GM21619 (cell line): ENCODE data around the gene XYLT1.

Experiments used
- ATAC-seq: cut with Tn5 transposase; IDR thresholded peaks from one replicate; pipeline ENCODE4 v1.9.1; 2021; ENCODE audit not compliant: unreplicated experiment

Gene XYLT1

GRCh38 chr16:17359788-17360390 is 110.9 kb downstream of the XYLT1 start:
- ATAC-seq: no peak

DNA sequence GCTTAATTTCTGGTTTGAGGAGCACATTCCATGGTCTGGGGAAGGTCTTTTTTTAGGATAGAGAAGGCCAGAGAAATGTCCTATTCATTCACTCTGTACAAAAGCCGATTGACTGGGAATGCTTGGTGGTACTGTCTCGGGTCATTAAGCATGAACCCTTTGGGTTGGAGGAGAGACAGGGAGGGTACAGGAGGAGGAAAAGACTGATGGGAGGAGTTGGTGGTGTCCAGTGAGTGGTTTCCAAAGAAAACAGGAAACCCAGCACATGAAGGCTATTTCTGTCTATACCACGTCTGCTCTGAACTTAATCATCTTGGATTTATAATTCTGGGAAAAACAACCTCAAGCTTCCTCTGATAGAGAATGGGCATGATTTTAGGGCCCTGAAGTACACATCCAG is 111.9 kb downstream of the XYLT1 start:
- no peak for ATAC-seq

GRCh38 chr16:17358355-17358754 is 112.4 kb downstream of the XYLT1 start:
- ATAC-seq: no peak

GRCh38 chr16:17357307-17358062 is 113.3 kb downstream of the XYLT1 start:
- no peak for ATAC-seq

- no peak for ATAC-seq
Observed at GRCh38 chr16:17356243-17356933, 114.4 kb downstream of the XYLT1 start.

DNA sequence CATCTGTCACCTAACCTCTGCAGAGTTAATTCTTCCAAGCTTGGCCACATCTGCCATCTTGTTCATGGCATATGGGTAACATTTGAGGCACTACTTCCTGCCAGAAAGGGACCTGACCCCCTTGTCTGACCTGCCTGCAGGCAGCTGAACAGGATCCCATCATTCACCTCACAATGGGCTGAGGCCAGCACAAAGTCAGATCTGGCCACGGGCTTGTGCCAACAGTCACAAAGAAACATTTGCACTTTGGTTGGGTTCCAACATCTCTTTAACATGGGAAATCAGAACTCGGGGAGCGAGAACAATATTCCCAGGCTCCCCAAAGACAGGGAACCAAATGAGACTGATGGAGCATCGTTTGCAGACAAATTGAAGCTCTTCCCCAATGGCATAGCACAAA is 116.1 kb downstream of the XYLT1 start:
- ATAC-seq: no peak

DNA sequence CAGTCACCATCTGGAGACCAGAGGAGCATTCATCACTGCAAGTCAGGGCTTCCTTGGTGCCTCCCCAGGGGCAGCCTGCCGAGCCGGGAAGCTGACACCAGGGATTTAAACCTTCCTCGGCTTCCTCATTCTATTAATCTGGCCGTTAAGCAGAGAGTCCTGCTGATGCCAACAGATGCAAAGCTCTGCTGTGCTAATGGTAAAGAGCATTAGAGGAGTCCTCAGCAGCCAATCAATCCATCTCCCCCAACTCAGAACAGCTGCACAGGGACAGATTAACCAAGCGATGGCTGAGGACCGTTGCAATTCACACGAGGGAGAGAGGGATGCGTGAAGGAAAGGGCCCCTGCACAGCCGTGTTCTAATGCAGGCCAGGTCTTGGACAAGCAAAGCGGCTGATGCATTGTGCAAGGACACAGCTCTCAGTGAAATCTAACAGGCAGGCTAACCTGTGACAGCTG is 116.6 kb downstream of the XYLT1 start:
- no peak for ATAC-seq

- no peak for ATAC-seq
Observed at GRCh38 chr16:17353561-17353960, 117.2 kb downstream of the XYLT1 start.

DNA sequence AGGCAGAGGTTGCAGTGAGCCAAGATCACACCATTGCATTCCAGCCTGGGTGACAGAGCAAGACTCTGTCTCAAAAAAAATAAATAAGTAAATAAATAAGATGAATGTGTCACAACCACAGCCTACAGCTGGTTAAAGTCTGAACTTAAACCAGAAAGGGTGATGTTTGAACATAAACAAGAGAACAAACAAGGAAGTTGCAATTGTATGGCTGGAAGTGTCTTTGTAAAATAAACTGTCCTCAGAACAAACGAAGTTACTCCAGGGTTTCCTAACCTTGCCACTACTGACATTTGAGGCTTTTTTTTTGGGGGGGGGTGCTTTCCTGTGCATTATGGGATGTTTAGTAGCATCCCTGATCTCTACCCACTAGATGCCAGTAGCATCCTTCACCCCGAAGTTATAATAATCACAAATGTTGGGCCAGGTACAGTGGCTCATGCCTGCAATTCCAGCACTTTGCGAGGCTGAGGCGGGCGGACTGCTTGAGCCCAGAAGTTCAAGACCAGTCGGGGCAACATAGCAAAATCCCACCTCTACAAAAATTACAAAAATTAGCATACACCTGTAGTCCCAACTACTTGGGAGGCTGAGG is 119.2 kb downstream of the XYLT1 start:
- no peak for ATAC-seq

DNA sequence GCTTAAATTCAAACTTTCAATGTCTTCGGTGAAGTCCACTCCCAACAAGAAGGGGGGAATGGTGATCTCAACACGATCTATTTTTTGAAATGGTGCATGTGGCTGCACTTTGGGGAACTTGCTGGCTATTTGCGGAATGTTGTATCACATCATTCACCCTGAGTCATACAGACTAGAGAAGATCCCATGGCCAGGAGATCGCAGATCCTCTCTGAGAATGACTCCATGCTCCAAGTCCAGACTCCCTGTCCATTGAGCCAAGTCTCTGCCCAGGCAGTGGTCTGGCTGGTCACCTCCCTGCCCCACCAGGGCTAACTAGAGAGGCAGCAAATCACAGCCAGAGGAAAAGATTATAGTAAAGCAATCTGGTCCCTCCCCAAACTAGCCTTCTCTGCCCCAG is 120.6 kb downstream of the XYLT1 start:
- no peak for ATAC-seq

GRCh38 chr16:17348826-17349225 is 121.9 kb downstream of the XYLT1 start:
- no peak for ATAC-seq

DNA sequence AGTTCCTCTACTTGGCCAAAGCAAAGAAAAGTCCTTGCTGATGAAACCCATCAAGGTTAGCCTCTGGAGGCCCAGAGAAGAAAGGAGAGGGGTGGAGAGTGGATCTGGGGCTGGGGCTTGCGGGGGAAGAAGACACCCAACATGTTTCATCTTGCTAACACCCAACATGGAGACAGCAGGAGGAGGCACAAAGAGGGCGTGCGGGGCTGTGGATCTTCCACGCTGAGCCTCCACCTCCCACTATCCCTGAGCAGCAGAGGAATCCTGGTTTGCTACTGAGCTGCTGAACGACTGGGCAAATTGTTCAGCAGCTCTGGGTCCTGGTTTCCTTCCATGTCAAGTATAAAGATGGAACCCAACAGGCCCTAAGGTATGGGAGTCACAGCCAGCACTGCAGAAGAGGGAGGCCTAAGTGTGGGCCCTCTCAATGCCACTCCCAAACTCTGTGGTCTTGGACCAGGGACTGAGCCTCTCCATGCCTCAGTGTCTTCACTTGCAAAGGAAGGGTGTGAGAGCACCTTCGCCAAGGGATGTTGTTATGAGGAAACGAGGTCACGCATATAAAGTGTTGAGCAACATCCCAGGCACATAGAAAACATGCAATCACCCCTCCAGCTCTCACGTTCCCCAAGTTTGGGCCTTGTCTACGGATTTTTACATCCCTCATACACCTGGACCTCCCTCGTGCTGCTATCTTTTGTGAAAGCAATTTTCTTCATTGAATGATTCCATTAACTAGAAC is 122.5 kb downstream of the XYLT1 start:
- ATAC-seq: no peak

- ATAC-seq: no peak
Observed at GRCh38 chr16:17347624-17348023, 123.1 kb downstream of the XYLT1 start.

DNA sequence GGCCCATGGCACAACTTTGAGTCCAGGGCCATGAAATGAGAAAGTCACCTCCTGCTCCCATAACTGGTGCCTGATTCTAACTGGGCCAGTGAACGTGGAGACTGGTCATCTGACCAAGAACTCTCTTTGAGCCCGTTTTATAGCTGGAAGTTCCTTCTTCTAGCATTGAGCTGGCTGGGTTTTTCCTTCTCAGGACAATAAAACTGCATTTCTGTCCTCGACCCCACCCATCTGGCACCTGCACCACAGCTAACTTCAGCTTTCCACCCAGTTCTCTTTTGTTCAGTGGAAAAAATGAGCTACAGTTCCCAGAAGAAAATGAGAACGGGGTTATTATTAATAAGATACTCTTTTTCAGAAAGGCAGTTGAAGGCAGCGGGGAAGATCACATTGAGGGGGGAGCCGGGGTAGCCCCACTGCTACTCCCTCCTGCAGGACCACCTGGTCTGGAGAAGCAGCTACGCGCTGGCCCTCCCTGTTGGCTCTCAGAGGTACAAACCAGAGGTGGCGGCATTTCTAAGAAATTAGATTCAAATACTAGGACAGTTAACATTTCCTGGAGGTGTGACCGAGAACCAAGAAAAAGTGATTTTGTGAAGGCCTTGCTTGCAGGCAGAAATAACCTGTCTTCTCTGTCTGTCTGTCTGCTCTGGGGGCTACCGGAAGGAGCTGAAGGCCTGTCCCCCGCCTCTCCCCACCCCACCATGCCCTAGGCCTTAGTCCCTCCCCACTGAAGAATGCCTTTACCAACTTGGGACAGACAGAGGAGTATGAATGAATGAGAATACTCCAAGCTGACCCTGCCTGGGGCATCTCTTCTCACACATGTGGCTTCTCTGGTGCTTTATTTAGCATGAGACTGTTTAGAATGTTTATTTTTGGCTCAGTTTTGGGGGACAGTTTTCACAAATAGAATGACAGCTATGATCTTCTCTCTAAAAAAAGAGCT is 123.9 kb downstream of the XYLT1 start:
- ATAC-seq: no peak

DNA sequence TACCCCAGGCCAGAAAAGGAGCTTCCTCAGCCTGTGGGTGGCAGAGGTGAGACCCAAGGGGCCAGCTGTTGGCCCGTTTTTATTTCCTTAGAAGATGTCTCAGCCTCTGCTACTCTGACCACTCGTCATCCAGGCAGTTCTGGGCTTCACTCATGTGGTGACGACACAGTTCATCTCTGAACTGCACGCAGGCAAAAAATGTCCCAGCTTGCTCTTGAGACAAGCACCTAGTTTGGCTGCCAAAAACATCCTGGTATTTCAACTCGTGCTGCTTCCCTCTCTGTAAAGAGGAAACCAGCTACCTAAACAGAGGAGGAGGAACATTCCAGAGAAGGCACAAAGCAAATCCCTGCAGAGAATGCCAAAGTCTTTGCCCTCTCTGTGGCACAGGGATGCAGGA is 125.7 kb downstream of the XYLT1 start:
- ATAC-seq: no peak

DNA sequence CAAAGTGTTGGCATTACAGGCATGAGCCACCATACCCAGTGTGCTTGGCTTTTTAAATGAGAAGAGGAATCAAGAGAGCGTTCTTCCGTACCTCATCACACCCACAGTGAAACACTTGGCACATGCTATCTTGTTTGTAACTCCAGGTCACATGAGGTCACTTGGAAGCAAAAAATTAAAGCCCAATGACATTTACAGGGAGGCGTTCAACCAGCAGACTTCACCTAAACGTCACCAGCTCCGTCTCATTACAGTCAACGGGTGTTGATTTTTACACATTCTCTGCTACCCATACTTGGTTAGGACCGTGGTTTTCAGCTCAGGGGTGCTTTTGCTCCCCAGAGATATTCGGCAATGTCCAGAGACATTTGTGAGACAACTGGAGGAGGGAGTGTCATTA is 127.0 kb downstream of the XYLT1 start:
- no peak for ATAC-seq

- ATAC-seq: peak; percentile 45
Observed at GRCh38 chr16:17343028-17343427, 127.7 kb downstream of the XYLT1 start.

- ATAC-seq: no peak
Observed at GRCh38 chr16:17342031-17342430, 128.7 kb downstream of the XYLT1 start.

DNA sequence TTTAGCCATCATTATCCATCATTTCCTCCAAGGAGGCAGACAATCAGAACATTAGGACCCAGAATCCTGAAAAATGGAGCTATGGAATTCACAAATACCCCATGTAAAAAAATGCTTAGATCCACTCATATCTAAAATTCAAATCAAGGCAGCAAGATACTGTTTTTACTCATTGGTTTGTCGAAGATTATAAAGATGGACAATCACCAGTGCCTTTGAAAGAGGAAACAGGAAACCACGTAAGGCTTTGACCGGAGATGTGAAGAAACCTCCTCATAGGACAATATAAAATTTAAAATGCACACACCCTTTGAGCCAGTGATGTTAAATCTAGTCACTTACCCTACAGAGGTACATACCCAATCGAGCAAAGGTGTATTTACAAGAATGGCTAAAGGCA is 130.0 kb downstream of the XYLT1 start:
- ATAC-seq: no peak
